ENCODE measurements around the gene STRIP2.

STRIP2 gene

DNA sequence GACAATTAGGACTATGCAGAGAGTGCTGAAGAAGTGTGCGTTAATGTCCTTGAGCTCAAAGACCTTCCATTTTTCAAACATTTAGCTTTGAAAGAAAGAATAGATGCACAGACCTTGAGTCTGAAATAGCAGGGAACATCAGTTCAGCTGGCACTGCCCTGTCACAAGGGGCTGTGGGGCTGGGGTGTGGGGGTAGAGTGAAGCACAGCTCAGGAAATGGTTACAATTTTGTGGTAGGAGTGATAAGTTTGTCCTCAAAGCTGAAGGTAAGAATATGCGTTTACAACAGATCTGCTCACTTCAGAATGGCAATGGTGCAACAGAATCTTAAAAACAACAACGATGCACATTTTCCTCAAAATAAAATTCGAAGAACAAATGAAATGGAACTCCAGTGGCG, 101.7 kb downstream of the STRIP2 start:
- peak; percentile 22 to 44 for DNase-seq

DNA sequence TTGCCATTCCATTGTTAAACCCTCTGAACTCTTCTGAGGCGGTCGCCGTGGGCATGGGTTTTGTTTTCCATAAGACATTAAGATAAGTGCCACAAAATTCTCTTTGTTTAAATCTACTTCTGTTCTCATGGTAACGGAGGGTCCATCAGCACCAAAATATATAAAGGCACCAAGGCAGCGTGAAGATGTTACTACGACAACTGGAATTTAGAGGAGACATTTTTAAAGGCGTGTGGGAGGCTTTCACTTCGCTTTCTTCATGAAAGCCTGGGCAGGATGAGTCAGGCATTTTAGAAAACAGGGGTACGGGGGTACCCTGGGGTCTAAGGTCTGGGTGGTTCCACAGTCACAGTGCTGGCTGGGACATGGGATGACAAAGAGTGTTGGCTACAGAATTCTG, 102.1 kb downstream of the STRIP2 start:
- DNase-seq, result no peak

Data from CD4-positive, alpha-beta T cell treated with Interleukin-4 for 1 hour (primary cell).